ENCODE results near the gene HADHA.

HADHA gene

GRCh38 chr2:26238311-26238958 is 6.0 kb downstream of the HADHA start:
- no peak for TF ChIP-seq REST (IDR thresholded peaks at IDR 0.05; ENCODE audit: insufficient read depth in 1 of 2, low read depth in 2 of 2, low read length in 2 of 2)
- TF ChIP-seq SIN3A (IDR thresholded peaks at IDR 0.05; ENCODE audit: borderline replicate concordance, insufficient read depth, low read length): no peak
- no peak for TF ChIP-seq TAF1 (IDR thresholded peaks at IDR 0.05; ENCODE audit: borderline replicate concordance, insufficient read depth, low read length)

- no peak for TF ChIP-seq POLR2AphosphoS5 (IDR thresholded peaks at IDR 0.05; ENCODE audit: low read depth, low read length)
These were observed 6.6 kb downstream of the HADHA start for GRCh38 chr2:26237868-26238267.

- TF ChIP-seq TAF1 (IDR thresholded peaks at IDR 0.05; ENCODE audit: borderline replicate concordance, insufficient read depth, low read length) (no peak), FOXP2 (optimal IDR thresholded peaks at IDR 0.05; ENCODE audit: borderline replicate concordance, extremely low read depth, extremely low read length, insufficient read depth) (no peak), SIN3A (IDR thresholded peaks at IDR 0.05; ENCODE audit: borderline replicate concordance, insufficient read depth, low read length) (no peak), POLR2AphosphoS5 (IDR thresholded peaks at IDR 0.05; ENCODE audit: low read depth, low read length) (no peak), REST (IDR thresholded peaks at IDR 0.05; ENCODE audit: insufficient read depth in 1 of 2, low read depth in 2 of 2, low read length in 2 of 2) (no peak)
These were observed 9.3 kb downstream of the HADHA start for GRCh38 chr2:26235089-26235488.

GRCh38 chr2:26230806-26231205 is 13.6 kb downstream of the HADHA start:
- TF ChIP-seq TAF1 (IDR thresholded peaks at IDR 0.05; ENCODE audit: borderline replicate concordance, insufficient read depth, low read length) (no peak), SIN3A (IDR thresholded peaks at IDR 0.05; ENCODE audit: borderline replicate concordance, insufficient read depth, low read length) (no peak), FOXP2 (optimal IDR thresholded peaks at IDR 0.05; ENCODE audit: borderline replicate concordance, extremely low read depth, extremely low read length, insufficient read depth) (no peak), POLR2AphosphoS5 (IDR thresholded peaks at IDR 0.05; ENCODE audit: low read depth, low read length) (no peak), REST (IDR thresholded peaks at IDR 0.05; ENCODE audit: insufficient read depth in 1 of 2, low read depth in 2 of 2, low read length in 2 of 2) (no peak)

GRCh38 chr2:26229595-26229994 is 14.8 kb downstream of the HADHA start:
- TF ChIP-seq TAF1 (IDR thresholded peaks at IDR 0.05; ENCODE audit: borderline replicate concordance, insufficient read depth, low read length): no peak
- no peak for TF ChIP-seq FOXP2 (optimal IDR thresholded peaks at IDR 0.05; ENCODE audit: borderline replicate concordance, extremely low read depth, extremely low read length, insufficient read depth)
- no peak for TF ChIP-seq POLR2AphosphoS5 (IDR thresholded peaks at IDR 0.05; ENCODE audit: low read depth, low read length)
- TF ChIP-seq SIN3A (IDR thresholded peaks at IDR 0.05; ENCODE audit: borderline replicate concordance, insufficient read depth, low read length): no peak

- TF ChIP-seq REST (IDR thresholded peaks at IDR 0.05; ENCODE audit: insufficient read depth in 1 of 2, low read depth in 2 of 2, low read length in 2 of 2) (no peak), SIN3A (IDR thresholded peaks at IDR 0.05; ENCODE audit: borderline replicate concordance, insufficient read depth, low read length) (no peak), TAF1 (IDR thresholded peaks at IDR 0.05; ENCODE audit: borderline replicate concordance, insufficient read depth, low read length) (no peak), POLR2AphosphoS5 (IDR thresholded peaks at IDR 0.05; ENCODE audit: low read depth, low read length) (no peak), FOXP2 (optimal IDR thresholded peaks at IDR 0.05; ENCODE audit: borderline replicate concordance, extremely low read depth, extremely low read length, insufficient read depth) (no peak)
These were observed 20.3 kb downstream of the HADHA start for GRCh38 chr2:26224095-26224494.
